ENCODE measurements around the gene IFNB1.

DNA sequence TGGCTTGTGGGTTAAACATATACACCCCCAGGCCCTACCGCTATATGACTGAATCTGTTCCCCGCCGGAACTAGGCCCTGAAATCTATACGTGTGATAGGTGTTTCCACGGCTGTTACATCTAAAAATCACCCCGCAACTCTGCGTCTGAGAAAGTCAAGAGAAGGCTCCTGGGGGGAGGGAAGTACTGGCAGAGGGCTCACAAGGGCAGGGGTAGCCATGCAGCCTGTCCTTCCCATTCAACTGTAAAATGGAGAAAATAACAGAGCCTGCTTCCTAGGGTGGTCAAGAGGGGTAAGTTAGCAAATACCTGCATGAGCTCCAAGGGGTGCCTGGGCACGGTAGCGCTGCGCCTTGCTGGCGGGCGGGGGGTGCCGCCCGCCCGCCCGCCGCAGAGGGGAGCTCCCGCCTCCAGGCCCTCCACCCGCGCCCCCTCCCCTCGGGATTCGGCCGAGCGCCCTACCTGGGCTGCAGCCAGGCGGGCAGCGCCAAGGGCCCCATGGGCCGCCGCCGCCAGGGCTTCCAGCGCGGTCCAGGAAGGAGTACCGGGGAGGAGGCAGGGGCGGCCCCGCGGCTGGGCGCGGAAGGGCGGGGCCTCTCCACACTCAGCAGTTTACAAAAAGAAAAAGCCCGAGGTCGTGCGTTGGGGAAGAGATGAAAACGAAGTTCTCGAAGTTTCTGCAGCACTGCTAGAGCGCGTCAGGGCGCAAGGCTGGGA lies 46.5 kb downstream of the IFNB1 start, which contains the start of gene HACD4:
- TF ChIP-seq, protein P1, sequence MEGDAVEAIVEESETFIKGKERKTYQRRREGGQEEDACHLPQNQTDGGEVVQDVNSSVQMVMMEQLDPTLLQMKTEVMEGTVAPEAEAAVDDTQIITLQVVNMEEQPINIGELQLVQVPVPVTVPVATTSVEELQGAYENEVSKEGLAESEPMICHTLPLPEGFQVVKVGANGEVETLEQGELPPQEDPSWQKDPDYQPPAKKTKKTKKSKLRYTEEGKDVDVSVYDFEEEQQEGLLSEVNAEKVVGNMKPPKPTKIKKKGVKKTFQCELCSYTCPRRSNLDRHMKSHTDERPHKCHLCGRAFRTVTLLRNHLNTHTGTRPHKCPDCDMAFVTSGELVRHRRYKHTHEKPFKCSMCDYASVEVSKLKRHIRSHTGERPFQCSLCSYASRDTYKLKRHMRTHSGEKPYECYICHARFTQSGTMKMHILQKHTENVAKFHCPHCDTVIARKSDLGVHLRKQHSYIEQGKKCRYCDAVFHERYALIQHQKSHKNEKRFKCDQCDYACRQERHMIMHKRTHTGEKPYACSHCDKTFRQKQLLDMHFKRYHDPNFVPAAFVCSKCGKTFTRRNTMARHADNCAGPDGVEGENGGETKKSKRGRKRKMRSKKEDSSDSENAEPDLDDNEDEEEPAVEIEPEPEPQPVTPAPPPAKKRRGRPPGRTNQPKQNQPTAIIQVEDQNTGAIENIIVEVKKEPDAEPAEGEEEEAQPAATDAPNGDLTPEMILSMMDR (IDR thresholded peaks at IDR 0.05 in 2 of 3, conservative IDR thresholded peaks at IDR 0.05 in 1 of 3; ENCODE audit: borderline replicate concordance in 1 of 3, insufficient read depth in 1 of 3, low read depth in 2 of 3, low read length in 2 of 3), result no peak
- no peak for TF ChIP-seq POLR2AphosphoS5 (IDR thresholded peaks at IDR 0.05; ENCODE audit: low read depth, low read length)
